A673 (cell line): ENCODE results near the gene KCNK15. TPM values are rescaled to one million over a fixed set of nuclear protein-coding genes. Genes with fewer than 3 reads are reported as not detected.
A peak's percentile ranks its signal among the peaks of the same experiment; 100 is the strongest.
"Not testable (repeated sequence)": the region's sequence is repeated elsewhere in the genome, so short reads cannot be mapped to it uniquely, and the experiment has no call there.

Experiments
- Bru-seq: library from RNA; stranded (reverse); fragments of 400-500 nt; gene quantifications from one replicate; lab custom pipeline; 2021; lab: Mats Ljungman, UMichigan
- BruChase-seq, 2 experiments: library from RNA; stranded (reverse); fragments of 400-500 nt; gene quantifications; one replicate each; lab custom pipeline; 2021; lab: Mats Ljungman, UMichigan
- BruUV-seq: library from RNA; stranded (reverse); fragments of 400-500 nt; replicated peaks from 2 replicates; lab custom pipeline; 2021; lab: Mats Ljungman, UMichigan
- CTCF ChIA-PET: fragments of 300-600 bp; sonication (Branson Sonifier 250); formaldehyde crosslinking; loops from one replicate; lab custom pipeline; 2022; ENCODE audit warnings: antibody characterized with exemption; lab: Charles Lee
- POLR2A ChIA-PET: fragments of 300-600 bp; sonication (Branson Sonifier 250); formaldehyde crosslinking; loops from one replicate; lab custom pipeline; 2022; ENCODE audit warnings: antibody characterized with exemption; ENCODE audit not compliant: low non-redundant PET; lab: Charles Lee
- DNase-seq: peaks from one replicate; pipeline ENCODE4 v3.0.0-alpha.2; 2015; ENCODE audit warnings: low spot score
- H3K27ac ChIP-seq: fragments of 200-600 bp; sonication (generic); 2 replicates; pipeline ENCODE4 v1.5.1; 2016; ENCODE audit warnings: mixed run types, low read depth, mild to moderate bottlenecking, mixed read lengths, antibody characterized with exemption, low read length; ENCODE audit not compliant: poor library complexity, severe bottlenecking
- H3K27me3 ChIP-seq: fragments of 200-600 bp; sonication (generic); replicated peaks from 2 replicates; pipeline ENCODE4 v1.6.1; 2017; ENCODE audit warnings: mixed run types, low read depth, mild to moderate bottlenecking, mixed read lengths, antibody characterized with exemption, low read length; ENCODE audit not compliant: insufficient read depth, poor library complexity
- H3K36me3 ChIP-seq: fragments of 200-600 bp; sonication (generic); 2 replicates; pipeline ENCODE4 v1.6.1; 2016; ENCODE audit warnings: mixed run types, mild to moderate bottlenecking, mixed read lengths, antibody characterized with exemption, low read length; ENCODE audit not compliant: insufficient read depth, poor library complexity, severe bottlenecking
- H3K4me1 ChIP-seq: fragments of 200-600 bp; sonication (generic); 2 replicates; pipeline ENCODE4 v1.6.1; 2017; ENCODE audit warnings: mixed run types, mild to moderate bottlenecking, mixed read lengths, antibody characterized with exemption, low read length; ENCODE audit not compliant: insufficient read depth, poor library complexity, severe bottlenecking
- H3K4me3 ChIP-seq: fragments of 200-600 bp; sonication (generic); 2 replicates; pipeline ENCODE4 v1.5.1; 2016; ENCODE audit warnings: low read depth, mixed run types, mild to moderate bottlenecking, mixed read lengths, low read length; ENCODE audit not compliant: poor library complexity, severe bottlenecking
- H3K9me3 ChIP-seq: fragments of 200-600 bp; sonication (generic); 2 replicates; pipeline ENCODE4 v1.6.1; 2016; ENCODE audit warnings: mixed run types, low read depth, mild to moderate bottlenecking, mixed read lengths, antibody characterized with exemption, low read length; ENCODE audit not compliant: poor library complexity, severe bottlenecking
- CTCF ChIP-seq: fragments of 300-800, 200-600 bp; sonication (generic); conservative IDR thresholded peaks from 2 replicates; pipeline ENCODE4 v1.5.1; 2017; ENCODE audit warnings: low read depth, mild to moderate bottlenecking, antibody characterized with exemption, low read length, moderate library complexity, mixed read lengths
- EZH2 ChIP-seq: fragments of 200-600 bp; sonication (generic); IDR thresholded peaks from 2 replicates; pipeline ENCODE4 v1.6.1; 2017; ENCODE audit warnings: borderline replicate concordance, low read depth, mild to moderate bottlenecking, mixed read lengths, antibody characterized with exemption, low read length; ENCODE audit not compliant: poor library complexity, severe bottlenecking
- intact Hi-C: fragments of 100-400 bp; cut with micrococcal nuclease; formaldehyde crosslinking; loops from one replicate; pipeline ENCODE4 v1.10.0; 2022; ENCODE audit not compliant: unreplicated experiment
- long read RNA-seq: library from polyadenylated mRNA; stranded (forward); transcript quantifications from one replicate; pipeline ENCODE4 v2.0.0, GENCODE V29; 2022
- total RNA-seq: library from RNA; stranded (reverse); gene quantifications from 2 replicates; pipeline ENCODE4 v1.2.3, GENCODE V29; 2021

KCNK15 gene
- total RNA-seq (not detected in 2 replicates), Bru-seq, nascent RNA (percentile 16 among the genes with signal in this experiment), BruChase-seq, experiment 1, labeled RNA remaining after a 2-hour chase (not detected), BruChase-seq, experiment 2, labeled RNA remaining after a 6-hour chase (not detected)
- long read RNA-seq, partial matches to known transcripts, result 0 of 1 reads
- long read RNA-seq, other reads (novel, unspliced or antisense), result 0 of 1 reads

GRCh38 chr20:44745598-44746366 lies at the start of gene KCNK15:
Gene KCNK15, plus strand, starts transcription at chr20:44745865. Its CDS starts 46 bp downstream, at chr20:44745911.
- intact Hi-C loops, result no loop called here
- DNase-seq, result no peak
- Histone ChIP-seq H3K4me1 (peaks cover 14% of the 10 kb centered on the region), H3K36me3 (no peaks in the 10 kb centered on the region), H3K27ac (no peak within 1 kb of the TSS), H3K4me3 (peak within 1 kb of the TSS; percentile 43), H3K9me3 (no peaks in the 10 kb centered on the region), H3K27me3 (peaks cover 18% of the 10 kb centered on the region)
- ChIA-PET CTCF (interaction anchor here (1.1 kb wide), 1 partner anchor 350 kb away, joined by 4 read pairs; no protein-coding TSS in a partner anchor), POLR2A (interaction anchor here (0.5 kb wide), 1 partner anchor 140 kb away, joined by 3 read pairs; the partner anchor contains the start of gene YWHAB)
- no peak for TF ChIP-seq EZH2
- TF ChIP-seq CTCF, result no peak
- no TSS peak for BruUV-seq

DNA sequence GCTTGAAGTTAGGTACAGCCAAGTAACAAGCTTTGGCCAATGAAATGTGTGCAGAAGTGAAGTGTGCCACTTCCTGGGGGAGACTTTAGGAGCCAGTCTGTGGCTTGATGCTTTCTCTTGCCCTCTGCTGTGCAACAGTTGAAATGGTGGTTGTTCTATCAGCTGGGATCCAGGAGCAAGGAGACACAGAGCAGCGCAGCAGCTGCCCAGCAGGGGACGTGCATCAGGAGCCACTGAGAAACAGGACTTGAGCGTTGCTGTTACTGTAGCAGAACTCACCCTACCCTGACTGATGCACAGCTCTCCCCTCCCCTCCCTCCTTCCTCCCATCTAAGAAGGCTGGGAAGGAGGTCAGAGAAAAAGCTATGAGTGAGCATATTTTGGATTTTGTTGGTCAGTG lies 49.4 kb upstream of the KCNK15 start:
- Histone ChIP-seq H3K27me3 (no peaks in the 10 kb centered on the region), H3K9me3 (no peaks in the 10 kb centered on the region), H3K4me1 (peaks cover 6% of the 10 kb centered on the region), H3K4me3 (no peak overlapping the region), H3K27ac (no peak overlapping the region), H3K36me3 (no peaks in the 10 kb centered on the region)
- peak; percentile 28 for DNase-seq
- CTCF ChIA-PET, result interaction anchor here (0.6 kb wide), 1 partner anchor 151 kb away, joined by 6 read pairs; no protein-coding TSS in a partner anchor
- no peak; the same call in 1 of the 2 replicates for TF ChIP-seq CTCF
- no peak for TF ChIP-seq EZH2
- intact Hi-C loops, result no loop called here
- POLR2A ChIA-PET, result no interaction called here
- no TSS peak for BruUV-seq

GRCh38 chr20:44697041-44697440 lies 48.6 kb upstream of the KCNK15 start:
- peaks cover 12% of the 10 kb centered on the region for H3K4me1 ChIP-seq
- DNase-seq, BruUV-seq, H3K27ac ChIP-seq, intact Hi-C loops, H3K9me3 ChIP-seq, H3K27me3 ChIP-seq, H3K36me3 ChIP-seq, CTCF ChIA-PET, POLR2A ChIA-PET, H3K4me3 ChIP-seq: not testable (repeated sequence)
